Breast epithelium (tissue), 4 donors: ENCODE results near the gene SLC35F4. TPM values are rescaled to one million over a fixed set of nuclear protein-coding genes. Genes with fewer than 3 reads are reported as not detected.

ENCODE experiments used
- DNase-seq, 2 donors: peaks; one replicate each; pipeline ENCODE4 v3.0.0-alpha.2; 2019; ENCODE audit warnings: low spot score in 2 of 2
- H3K27ac ChIP-seq, 2 donors: fragments of 200-600 bp; sonication (generic) in 1 of 2; one replicate each; pipeline ENCODE4 v1.5.1; 2016 to 2019; ENCODE audit warnings: mild to moderate bottlenecking in 1 of 2
- H3K27me3 ChIP-seq, 2 donors: fragments of 200-600 bp; sonication (generic) in 1 of 2; one replicate each; pipeline versions ENCODE4 v1.5.1 to v1.6.0; 2017 to 2019; ENCODE audit warnings: control low read depth in 1 of 2, mild to moderate bottlenecking in 1 of 2
- H3K36me3 ChIP-seq: fragments of 200-600 bp; one replicate; pipeline ENCODE4 v1.5.1; 2019
- H3K4me1 ChIP-seq, 2 donors: fragments of 200-600 bp; sonication (generic); one replicate each; pipeline ENCODE4 v1.5.1; 2016 to 2019; ENCODE audit warnings: control low read depth in 1 of 2
- H3K4me3 ChIP-seq, 3 donors: fragments of 200-600 bp; sonication (generic); 1 replicate in 2 of 3; 2 replicates in 1 of 3; pipeline ENCODE4 v1.5.1; 2016 to 2019; ENCODE audit warnings: mild to moderate bottlenecking in 3 of 3, moderate library complexity in 2 of 3
- H3K9me3 ChIP-seq, 2 donors: fragments of 200-600 bp; sonication (generic) in 1 of 2; one replicate each; pipeline ENCODE4 v1.5.1; 2016 to 2019; ENCODE audit warnings: control low read depth in 1 of 2
- POLR2A ChIP-seq: fragments of 450-650 bp; IDR thresholded peaks from one replicate; pipeline ENCODE4 v1.6.1; 2016; ENCODE audit warnings: antibody characterized with exemption, mild to moderate bottlenecking, moderate library complexity
- POLR2AphosphoS5 ChIP-seq, 3 donors: sonication (generic); formaldehyde crosslinking; IDR thresholded peaks; one replicate each; pipeline ENCODE4 v1.6.1; 2017; ENCODE audit warnings: antibody characterized with exemption in 3 of 3
- intact Hi-C: fragments of 100-400 bp; cut with DNase I; formaldehyde crosslinking; loops from one replicate; pipeline ENCODE4 v1.15.1; 2023; ENCODE audit warnings: low total_unique reads
- total RNA-seq, 3 donors: library from RNA; depleted of rRNA; stranded (reverse); fragments of >200 nt; gene quantifications; one replicate each; pipeline ENCODE4 v1.1.0, GENCODE V29; 2016
- TF ChIP-seq, protein P1 (sequence below), 3 donors: fragments of 450-650 bp; IDR thresholded peaks; one replicate each; pipeline ENCODE4 v1.5.1; 2016 to 2017; ENCODE audit warnings: antibody characterized with exemption in 3 of 3, mild to moderate bottlenecking in 3 of 3, moderate library complexity in 3 of 3

SLC35F4 gene
- total RNA-seq, 3 donors from 2014 or later = not detected

GRCh38 chr14:57567220-57567619 is 298.7 kb downstream of the SLC35F4 start:
- no peak overlapping the region for H3K27ac ChIP-seq
- H3K4me1 ChIP-seq = no peaks in the 10 kb centered on the region
- intact Hi-C loops = no loop called here
- no peaks in the 10 kb centered on the region for H3K9me3 ChIP-seq
- DNase-seq = no peak
- H3K4me3 ChIP-seq = no peak overlapping the region
- no peaks in the 10 kb centered on the region for H3K36me3 ChIP-seq
- H3K27me3 ChIP-seq = no peaks in the 10 kb centered on the region
- TF ChIP-seq, protein P1, sequence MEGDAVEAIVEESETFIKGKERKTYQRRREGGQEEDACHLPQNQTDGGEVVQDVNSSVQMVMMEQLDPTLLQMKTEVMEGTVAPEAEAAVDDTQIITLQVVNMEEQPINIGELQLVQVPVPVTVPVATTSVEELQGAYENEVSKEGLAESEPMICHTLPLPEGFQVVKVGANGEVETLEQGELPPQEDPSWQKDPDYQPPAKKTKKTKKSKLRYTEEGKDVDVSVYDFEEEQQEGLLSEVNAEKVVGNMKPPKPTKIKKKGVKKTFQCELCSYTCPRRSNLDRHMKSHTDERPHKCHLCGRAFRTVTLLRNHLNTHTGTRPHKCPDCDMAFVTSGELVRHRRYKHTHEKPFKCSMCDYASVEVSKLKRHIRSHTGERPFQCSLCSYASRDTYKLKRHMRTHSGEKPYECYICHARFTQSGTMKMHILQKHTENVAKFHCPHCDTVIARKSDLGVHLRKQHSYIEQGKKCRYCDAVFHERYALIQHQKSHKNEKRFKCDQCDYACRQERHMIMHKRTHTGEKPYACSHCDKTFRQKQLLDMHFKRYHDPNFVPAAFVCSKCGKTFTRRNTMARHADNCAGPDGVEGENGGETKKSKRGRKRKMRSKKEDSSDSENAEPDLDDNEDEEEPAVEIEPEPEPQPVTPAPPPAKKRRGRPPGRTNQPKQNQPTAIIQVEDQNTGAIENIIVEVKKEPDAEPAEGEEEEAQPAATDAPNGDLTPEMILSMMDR (IDR thresholded peaks at IDR 0.05) = no peak
- TF ChIP-seq POLR2A (no peak), POLR2AphosphoS5 (IDR thresholded peaks at IDR 0.05) (no peak)

- intact Hi-C loops = no loop called here
- H3K27ac ChIP-seq = no peak overlapping the region
- H3K4me3 ChIP-seq = no peak overlapping the region
- H3K4me1 ChIP-seq = no peaks in the 10 kb centered on the region
- TF ChIP-seq POLR2AphosphoS5 (IDR thresholded peaks at IDR 0.05) = no peak
- TF ChIP-seq, protein P1 (IDR thresholded peaks at IDR 0.05) = no peak
- TF ChIP-seq POLR2A = no peak
- H3K27me3 ChIP-seq = no peaks in the 10 kb centered on the region
- no peak for DNase-seq
- H3K9me3 ChIP-seq = no peaks in the 10 kb centered on the region
- H3K36me3 ChIP-seq = no peaks in the 10 kb centered on the region
Measured at GRCh38 chr14:57560681-57561080, 305.2 kb downstream of the SLC35F4 start.

DNA sequence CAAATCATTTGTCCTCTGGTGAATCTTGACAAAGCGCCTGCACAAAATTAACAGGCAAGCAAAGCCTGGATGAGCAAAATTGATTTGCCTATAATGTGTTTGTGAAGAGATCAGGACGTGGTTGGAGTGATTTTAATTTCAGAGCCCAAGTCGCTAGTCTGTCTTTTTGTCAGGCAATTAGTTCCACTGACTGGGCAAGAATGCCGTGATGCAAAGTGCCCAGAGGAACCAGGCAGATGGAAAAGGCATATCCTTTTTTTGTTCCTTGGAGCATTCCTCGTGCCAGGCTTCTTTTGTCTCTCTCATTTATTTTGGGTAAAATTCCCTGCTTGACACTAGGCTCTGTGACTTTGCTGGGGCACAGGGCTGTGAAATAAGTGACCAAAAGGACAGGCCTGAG is 306.3 kb downstream of the SLC35F4 start:
- no peaks in the 10 kb centered on the region for H3K4me1 ChIP-seq
- TF ChIP-seq POLR2AphosphoS5 (IDR thresholded peaks at IDR 0.05) = no peak
- TF ChIP-seq, protein P1 (IDR thresholded peaks at IDR 0.05) = no peak
- TF ChIP-seq POLR2A = no peak
- H3K9me3 ChIP-seq = no peaks in the 10 kb centered on the region
- H3K27ac ChIP-seq = no peak overlapping the region
- intact Hi-C loops = no loop called here
- DNase-seq = no peak
- no peaks in the 10 kb centered on the region for H3K27me3 ChIP-seq
- no peak overlapping the region for H3K4me3 ChIP-seq
- no peaks in the 10 kb centered on the region for H3K36me3 ChIP-seq

- H3K27me3 ChIP-seq = no peaks in the 10 kb centered on the region
- no peak for DNase-seq
- no peaks in the 10 kb centered on the region for H3K4me1 ChIP-seq
- TF ChIP-seq, protein P1 (IDR thresholded peaks at IDR 0.05) = no peak
- TF ChIP-seq POLR2A (no peak), POLR2AphosphoS5 (IDR thresholded peaks at IDR 0.05) (no peak)
- no peak overlapping the region for H3K27ac ChIP-seq
- H3K9me3 ChIP-seq = peaks cover 8 to 10% of the 10 kb centered on the region in 2 donors
- H3K4me3 ChIP-seq = no peak overlapping the region
- no peaks in the 10 kb centered on the region for H3K36me3 ChIP-seq
- intact Hi-C loops = no loop called here
Measured at GRCh38 chr14:57549765-57550420, 316.0 kb downstream of the SLC35F4 start.

DNA sequence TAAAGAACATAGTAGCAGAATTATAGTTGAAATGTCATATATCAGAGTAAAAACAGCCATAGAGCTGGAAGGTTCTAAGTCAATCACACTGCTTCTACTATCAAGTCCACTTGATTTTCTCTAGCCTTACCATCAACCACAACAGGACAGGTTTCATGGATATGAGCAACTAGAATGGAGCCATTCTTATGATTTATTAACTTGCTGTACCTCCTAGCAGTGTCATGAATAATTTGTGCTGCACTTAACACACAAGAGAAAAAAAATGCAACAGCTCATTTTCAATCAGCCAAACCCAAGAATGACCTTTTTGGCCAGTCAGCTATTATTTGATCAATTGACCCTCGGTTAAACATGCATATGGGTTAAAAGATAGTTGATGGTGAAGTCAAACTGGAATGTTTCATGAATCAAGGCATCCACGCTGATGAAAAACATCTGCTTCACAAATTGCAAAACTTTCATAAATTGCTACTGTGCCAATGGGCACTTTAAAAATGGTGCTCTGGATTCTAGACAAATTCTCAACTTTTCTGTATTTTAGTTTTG is 316.8 kb downstream of the SLC35F4 start:
- intact Hi-C loops = no loop called here

More for the DNA sequence above, 316.8 kb downstream of the SLC35F4 start:
- no peak overlapping the region for H3K27ac ChIP-seq
- TF ChIP-seq, protein P1 (IDR thresholded peaks at IDR 0.05) = no peak
- TF ChIP-seq POLR2A = no peak
- TF ChIP-seq POLR2AphosphoS5 (IDR thresholded peaks at IDR 0.05) = no peak
- H3K27me3 ChIP-seq = no peaks in the 10 kb centered on the region
- peaks cover 10 to 12% of the 10 kb centered on the region in 2 donors for H3K9me3 ChIP-seq
- no peak overlapping the region for H3K4me3 ChIP-seq
- H3K36me3 ChIP-seq = no peaks in the 10 kb centered on the region
- no peaks in the 10 kb centered on the region for H3K4me1 ChIP-seq
- no peak for DNase-seq
